DMS53 treated with DMSO at 0.1 percent for 48 hours (cell line): ENCODE data around the gene MCOLN3.
"Not testable (repeated sequence)": the region's sequence is repeated elsewhere in the genome, so short reads cannot be mapped to it uniquely, and the experiment has no call there.

Source experiments
- DNase-seq: peaks from one replicate; lab custom pipeline; 2025; ENCODE audit not compliant: unreplicated experiment; lab: John Stamatoyannopoulos, UW

Gene MCOLN3

DNA sequence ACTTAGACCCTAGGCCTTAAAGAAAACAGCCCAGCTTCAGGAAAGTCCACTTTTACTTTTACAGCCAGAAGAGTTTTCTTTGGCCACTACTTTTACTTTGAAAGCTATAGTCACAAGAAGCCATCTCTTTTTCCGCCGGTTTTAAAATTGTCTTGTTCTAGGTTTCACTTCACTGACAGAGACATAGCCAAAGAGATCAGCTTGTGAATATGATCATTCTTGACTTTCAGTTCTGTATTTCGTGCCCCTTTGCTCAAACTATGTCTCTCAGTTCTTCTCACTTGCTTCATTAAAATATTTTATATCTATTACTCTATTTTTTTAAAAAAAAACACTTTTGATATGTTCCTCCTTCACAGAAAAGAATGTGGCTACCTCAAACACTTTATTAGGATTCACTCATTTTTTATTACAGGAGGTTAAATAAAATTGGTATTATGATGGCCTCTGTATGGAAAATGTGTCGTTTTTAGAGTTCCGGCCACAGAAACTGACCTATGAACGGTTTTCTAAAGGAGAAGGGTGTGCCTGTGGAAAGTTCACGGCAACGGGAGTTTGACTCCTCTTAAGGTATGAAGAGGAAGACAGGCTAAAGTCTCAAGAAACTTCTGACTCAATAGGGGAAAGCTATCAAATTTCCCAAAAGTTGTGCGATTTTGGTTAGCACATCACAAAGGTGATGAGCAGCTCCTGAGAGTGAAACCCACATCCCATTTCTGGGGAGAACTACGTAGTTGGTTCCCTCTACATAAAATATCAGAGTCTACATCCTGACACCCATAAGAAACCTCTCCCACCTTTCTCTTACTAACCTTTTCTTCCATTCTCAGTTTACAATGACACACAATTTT lies 52.6 kb downstream of the MCOLN3 start:
- no peak for DNase-seq

DNA sequence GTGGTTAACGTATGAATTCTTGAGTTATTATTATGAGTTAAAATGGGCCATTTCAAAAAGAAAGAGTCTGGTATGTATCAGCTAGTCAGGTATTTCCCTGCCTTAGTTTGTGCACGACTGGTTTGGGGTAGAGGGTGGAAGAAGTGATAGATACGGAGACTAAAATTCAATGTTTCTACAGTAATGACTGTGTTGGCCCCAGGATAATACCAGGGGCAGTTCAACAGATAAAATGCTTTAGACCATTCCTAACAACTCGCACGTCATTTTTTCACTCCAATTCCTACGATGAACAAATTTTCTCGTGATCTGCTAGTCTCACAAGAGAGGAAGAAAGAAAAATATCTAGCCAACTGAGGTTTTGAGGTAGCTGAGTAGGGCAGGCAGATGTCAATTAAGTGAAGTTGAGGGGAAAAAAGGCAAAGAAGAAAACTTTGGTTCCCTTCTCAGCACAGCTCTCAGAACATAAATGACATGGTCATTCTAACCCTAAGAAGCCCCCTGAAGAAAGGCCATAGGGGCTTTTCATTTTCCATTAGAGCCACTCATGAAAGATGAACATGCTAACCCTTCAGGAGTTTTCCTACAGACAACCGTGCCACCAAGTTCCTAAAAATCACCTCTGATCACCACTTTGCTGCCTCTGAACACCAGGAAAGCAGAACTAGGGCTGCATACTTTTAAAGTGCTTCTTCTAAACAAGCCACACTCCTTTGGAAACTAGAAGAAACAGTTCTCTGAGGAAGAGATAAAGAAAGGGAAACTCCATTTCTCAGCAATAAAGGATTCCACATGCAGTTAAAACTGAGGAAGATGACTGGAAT lies 57.0 kb downstream of the MCOLN3 start:
- no peak for DNase-seq

DNA sequence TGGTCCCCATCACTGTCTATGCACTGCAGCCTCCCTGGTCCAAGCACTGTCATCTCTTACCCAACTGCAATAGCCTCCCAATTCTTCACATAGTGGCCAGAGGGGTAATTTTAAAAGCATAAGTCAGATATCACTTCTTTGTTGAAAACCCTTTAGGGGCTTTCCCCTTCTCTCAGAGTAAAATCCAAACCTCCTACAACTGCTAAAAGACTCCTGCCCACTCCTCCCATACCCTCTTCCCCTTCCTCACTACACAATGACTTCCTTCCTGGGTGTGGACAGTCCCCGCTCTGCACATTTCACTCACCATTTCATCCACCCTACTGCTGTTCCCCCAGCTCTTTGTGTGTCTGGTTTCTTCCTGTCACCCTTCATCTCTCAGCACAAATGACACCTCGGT lies 59.7 kb downstream of the MCOLN3 start:
- no peak for DNase-seq

DNA sequence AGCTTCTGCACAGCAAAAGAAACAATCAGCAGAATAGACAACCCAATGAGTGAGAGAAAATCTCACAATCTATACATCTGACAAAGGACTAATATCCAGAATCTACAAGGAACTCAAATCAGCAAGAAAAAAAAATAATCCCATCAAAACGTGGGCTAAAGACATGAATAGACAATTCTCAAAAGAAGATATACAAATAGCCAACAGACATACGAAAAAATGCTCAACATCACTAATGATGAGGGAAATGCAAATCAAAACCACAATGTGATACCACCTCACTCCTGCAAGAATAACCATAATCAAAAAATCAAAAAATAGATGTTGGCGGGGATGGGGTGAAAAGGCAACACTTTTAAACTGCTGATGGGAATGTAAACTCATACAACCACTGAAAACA lies 61.7 kb downstream of the MCOLN3 start:
- DNase-seq, result not testable (repeated sequence)

DNA sequence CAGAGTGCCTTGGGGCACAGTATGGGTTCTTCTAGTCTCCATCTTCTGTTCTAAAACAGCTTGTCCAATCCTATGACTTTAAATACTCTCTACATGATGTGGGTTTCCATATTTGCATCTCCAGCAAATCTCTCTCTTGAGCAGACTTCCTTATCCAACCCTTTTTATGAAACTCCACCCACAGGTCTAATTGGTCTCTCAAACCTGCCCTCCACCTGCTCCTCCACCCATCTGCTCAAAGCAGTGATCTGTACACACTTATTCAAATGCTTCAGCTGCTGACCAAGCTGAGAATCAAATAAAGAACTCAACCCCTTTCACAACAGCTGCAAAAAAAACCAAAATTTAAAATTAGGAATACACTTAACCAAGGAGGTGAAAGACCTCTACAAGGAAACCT lies 62.9 kb downstream of the MCOLN3 start:
- DNase-seq, result no peak

DNA sequence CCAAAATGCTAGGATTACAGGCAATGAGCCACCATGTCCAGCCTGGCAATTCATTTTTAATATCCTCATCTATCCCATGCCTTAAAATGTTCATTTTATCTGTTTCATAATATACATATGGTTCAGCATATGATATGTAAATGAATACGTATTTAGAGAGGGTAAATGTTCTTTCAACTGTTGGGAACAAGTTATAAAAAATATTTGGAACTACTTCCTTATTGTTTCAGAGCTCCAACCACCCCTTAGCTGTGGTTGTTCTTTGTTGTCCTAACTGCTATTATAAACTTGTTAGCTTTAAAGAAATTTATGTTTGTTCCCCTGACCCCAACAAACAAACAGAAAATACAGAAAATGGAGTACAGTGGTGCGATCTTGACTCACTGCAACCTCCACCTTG lies 65.9 kb downstream of the MCOLN3 start:
- no peak for DNase-seq

DNA sequence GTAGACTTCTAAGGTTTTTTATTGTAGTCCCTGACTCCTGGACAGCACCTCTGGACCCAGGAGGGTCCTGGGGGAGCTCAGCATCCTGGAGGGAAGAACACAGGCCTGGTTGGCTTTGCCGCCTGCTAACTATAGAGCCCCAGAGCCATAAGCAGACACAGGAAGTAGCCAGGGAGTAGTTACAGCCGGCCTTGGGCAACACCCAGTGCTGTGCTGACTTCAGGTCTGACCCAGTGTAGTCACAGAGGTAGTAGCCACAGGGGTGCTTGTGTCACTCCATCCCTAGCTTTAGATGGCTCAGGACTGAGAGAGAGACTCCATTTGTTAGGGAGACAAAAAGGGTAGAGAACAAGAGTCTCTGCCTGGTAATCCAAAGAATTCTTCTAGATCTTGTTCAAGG lies 73.3 kb downstream of the MCOLN3 start:
- DNase-seq, result no peak

DNA sequence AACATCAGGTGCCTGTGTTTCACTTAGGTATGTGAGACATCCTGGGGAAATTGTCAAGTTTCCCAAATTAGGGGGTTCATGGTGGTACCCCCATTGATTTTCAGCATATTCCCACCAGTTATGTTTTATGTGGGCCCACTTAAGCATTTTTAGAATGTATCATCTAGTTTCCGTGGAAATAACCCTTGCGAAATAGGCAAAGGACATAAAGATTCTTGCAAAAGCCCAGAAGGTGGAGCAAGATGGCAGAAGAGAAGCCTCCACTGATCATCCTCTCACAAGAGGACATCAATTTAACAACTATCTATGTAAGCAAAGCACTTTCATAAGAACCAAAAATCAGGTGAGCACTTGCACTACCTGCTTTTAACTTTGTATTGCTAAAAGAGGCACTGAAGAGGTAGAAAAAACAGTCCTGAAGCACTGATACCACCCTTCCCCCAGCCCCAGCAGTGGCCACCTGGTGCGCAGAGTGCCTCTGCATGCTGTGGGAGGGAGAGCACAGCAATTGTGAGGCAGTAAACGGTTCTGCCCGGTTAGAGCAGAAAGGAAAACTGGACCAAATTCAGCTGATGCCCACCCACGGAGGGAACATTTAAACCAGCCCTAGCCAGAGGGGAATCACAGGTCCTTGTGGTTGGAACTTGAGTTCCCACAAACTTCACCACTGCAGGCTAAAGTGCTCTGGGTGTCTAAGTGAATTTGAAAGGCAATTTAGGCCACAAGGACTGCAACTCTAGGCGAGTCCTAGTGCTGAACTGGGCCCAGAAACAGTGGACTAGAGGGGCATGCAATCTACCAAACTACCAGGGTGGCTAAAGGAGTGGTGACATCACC lies 74.6 kb downstream of the MCOLN3 start:
- DNase-seq, result no peak

DNA sequence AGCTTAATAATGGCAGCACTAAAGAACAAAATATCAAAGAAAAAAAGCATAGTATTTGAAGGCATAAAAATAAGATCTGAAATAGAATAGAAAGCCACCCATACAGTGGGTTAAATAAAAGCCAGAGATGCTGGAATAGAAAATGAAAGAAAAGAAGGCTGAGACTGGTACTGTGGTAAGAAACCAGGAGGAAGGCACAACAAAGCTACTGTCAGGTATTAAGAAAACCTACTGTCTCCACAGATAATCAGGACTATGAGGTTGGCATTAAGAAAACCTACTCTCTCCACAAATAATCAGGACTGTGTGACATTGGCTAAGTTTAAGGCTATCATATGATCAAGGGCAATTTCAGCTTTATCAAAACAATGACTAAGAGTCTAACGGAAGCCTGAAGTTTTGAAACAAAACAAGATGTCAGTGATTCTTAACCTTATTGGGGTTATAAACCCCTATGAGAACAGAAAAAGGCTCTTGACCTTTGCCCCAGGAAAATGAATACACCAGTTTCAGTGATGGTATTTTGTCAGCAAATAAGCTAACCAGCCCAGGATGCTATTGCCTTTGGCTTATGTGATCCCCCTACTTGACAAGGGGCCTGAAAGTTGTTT lies 75.8 kb downstream of the MCOLN3 start:
- no peak for DNase-seq

DNA sequence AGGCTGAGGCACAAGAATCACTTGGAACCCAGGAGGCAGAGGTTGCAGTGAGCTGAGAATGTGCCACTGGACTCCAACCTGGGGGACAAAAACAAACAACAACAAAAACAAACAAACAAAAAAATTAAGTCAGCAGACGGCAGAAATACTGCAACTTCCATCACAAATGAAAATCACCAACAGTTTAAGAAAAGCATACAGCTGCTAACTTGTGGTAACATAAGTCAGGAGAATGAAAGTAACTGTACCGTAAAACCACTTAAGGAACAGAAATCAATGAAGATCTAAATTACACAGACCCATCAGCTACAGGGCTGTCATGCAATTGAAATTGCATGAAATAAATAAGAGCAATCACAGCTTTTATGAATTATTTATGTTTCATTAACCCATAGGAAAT lies 76.3 kb downstream of the MCOLN3 start:
- DNase-seq, result no peak

DNA sequence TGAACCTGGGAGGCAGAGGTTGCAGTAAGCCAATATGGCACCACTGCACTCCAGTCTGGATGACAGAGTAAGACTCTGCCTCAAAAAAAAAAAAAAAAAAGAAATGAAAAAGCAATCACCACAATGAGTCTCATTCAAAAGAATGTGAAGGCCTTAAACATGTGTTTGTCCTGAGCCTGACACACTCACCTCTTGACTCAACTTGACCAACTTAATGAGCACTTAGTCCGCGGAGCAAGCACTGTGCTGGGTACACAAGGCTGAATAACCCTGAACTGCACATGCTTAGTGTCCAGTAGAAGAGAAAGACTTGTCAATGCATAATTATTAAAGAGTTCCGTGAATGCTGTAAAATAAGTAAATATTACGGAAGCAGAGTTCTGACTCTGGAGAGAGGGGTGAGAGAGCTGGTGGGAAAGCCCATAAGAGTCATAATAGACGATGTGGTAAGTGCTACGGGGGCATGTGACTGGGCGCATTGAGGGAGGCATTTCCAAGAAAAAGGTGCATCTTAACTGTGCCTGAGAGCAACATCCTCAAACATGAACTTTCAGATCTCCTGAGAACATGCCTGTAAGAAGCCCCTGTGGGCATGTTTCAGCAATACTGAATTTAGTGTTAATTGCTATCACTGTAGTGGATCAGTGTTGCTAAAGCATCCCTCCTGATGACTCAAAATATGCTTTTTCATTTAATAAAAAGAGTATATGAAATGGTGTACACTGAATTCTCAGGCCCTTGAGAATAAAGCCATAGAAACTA lies 78.6 kb downstream of the MCOLN3 start:
- no peak for DNase-seq

DNA sequence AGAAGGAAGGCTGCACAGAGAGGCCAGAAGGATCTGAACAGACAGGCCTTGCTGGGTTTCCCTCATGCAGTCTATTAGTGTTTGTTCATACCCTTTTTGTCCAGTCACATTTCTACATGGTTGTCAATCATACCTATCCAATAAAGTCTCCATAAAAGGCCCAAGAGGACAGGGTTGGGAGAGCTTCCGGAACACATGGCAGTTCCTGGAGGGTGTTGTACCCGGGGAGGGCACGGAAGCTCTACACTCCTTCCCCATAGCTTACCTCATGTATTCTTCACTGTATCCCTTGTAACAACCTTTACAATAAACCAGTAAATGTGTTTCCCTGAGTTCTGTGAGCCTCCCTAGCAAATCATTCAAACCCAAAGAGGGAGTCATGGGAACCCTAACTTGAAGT lies 79.4 kb downstream of the MCOLN3 start:
- DNase-seq, result no peak

DNA sequence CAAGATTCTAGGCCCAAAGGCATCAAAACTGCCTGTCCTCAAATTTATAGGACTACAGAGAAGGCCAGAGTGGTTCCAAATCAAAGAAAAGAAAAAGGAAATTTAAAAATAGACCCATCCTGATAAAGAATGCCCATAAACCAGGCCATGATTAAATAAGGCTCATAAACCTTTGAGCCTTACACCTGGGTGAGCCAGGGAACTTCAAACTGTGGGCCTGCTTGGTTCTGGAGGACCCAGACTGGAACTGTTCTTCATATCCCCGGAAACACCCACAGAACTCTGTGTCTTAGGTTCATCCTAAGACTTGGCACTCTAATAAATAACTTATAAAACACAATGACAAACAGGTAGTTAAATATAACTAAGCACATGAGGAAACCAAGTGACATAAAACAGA lies 80.2 kb downstream of the MCOLN3 start:
- DNase-seq, result no peak
